Neuron (in vitro differentiated cells): Measurements from ENCODE around the gene TRIM3.

Experiments used
- H2AFZ ChIP-seq: one replicate; pipeline ENCODE4 v1.6.1; 2013; ENCODE audit warnings: low read depth, mild to moderate bottlenecking, inconsistent platforms, low read length, moderate library complexity
- H3K27me3 ChIP-seq: one replicate; pipeline ENCODE4 v1.6.1; 2013; ENCODE audit warnings: low read length; ENCODE audit not compliant: insufficient read depth
- H3K36me3 ChIP-seq: one replicate; pipeline ENCODE4 v1.6.1; 2013; ENCODE audit warnings: low read length; ENCODE audit not compliant: insufficient read depth
- H3K4me1 ChIP-seq: one replicate; pipeline ENCODE4 v1.6.1; 2013; ENCODE audit warnings: low read length; ENCODE audit not compliant: insufficient read depth
- H3K4me3 ChIP-seq: 2 replicates; pipeline ENCODE4 v1.5.1; 2013; ENCODE audit warnings: mild to moderate bottlenecking, low read length, moderate library complexity
- H3K9me3 ChIP-seq: one replicate; pipeline ENCODE4 v1.6.1; 2013; ENCODE audit warnings: low read length

Gene TRIM3

DNA sequence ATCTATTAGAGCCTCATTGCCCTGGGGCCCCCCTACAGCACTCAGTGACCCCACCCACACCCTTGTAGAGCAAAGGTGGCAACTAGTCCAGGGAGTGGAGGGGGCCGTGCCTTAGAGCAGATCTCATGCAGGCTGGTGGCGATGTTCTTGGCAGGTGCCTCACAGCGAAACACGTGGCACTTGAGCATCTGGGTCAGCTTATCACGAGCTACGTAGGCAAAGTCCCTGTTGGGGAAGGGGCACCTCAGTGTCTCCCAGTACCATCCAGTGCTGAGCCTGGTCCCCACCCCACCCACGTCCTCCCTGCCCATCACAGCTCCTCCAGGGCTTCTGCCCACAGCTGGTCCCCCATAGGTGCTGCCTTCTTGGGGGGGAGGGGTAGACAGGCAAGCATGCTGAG, 72.3 kb downstream of the TRIM3 start:
- Histone ChIP-seq H3K27me3 (no peaks in the 10 kb centered on the region), H3K9me3 (no peaks in the 10 kb centered on the region), H3K36me3 (peaks cover 31% of the 10 kb centered on the region), H3K4me1 (peaks cover 54% of the 10 kb centered on the region), H2AFZ (no peak overlapping the region), H3K4me3 (no peak overlapping the region)

DNA sequence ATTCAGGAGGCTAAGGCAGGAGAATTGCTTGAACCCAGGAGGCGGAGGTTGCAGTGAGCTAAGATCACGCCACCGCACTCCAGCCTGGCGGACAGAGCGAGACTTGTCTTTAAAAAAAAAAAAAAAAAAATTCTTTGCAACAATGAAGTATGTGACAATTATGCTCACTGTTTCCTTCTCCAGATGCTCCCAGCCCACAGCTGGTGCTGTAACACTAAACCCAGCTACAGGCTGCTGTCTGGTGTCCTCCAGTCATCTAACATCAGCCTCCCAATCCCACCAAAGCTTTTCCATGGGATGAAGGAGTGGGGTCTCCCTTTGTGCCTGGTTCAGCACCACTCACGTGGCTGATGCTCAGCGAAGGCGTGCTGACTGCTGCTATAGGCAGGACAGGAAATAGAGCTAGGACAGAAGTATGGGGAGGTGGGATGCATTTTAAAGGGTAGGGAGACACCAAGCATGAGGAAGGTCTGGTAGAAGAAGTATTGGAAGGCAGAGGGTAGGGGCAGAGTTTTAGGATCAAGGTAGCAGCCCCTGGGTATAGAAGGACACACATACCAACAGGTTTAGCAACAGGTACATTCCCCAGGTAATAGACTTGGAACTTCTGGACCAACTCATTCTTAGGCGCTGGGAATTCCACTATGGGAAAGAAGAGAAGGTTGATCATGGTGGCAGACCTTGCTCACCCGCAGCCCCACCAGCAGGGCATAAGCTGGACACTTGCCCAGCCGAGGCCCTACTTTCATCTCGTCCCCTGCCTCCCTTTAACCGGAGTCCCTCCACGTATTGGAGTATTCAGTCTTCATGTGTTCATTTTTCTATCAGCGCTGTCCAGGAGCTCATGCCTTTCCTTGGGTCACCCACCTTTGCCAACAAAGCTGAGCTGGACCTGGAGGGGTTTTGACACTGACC, 73.1 kb downstream of the TRIM3 start:
- Histone ChIP-seq H3K36me3 (peaks cover 32% of the 10 kb centered on the region), H3K4me1 (peaks cover 47% of the 10 kb centered on the region), H3K9me3 (no peaks in the 10 kb centered on the region), H3K27me3 (no peaks in the 10 kb centered on the region), H2AFZ (no peak overlapping the region), H3K4me3 (no peak overlapping the region)
